T-cell (primary cell): ENCODE data around the gene IFI44L. TPM values are rescaled to one million over a fixed set of nuclear protein-coding genes. Genes with fewer than 3 reads are reported as not detected.

Source experiments
- ATAC-seq, 4 experiments: fragments of 200-7000 bp in 3 of 4; fragments of 150-1000 bp in 1 of 4; cut with Tn5 transposase; replicated peaks in 1 of 4; 1 replicate in 3 of 4; 2 replicates in 1 of 4; pipeline ENCODE4 v1.10.0; 2021; ENCODE audit warnings: moderate library complexity in 3 of 4, mild to moderate bottlenecking in 2 of 4, moderate number of reproducible peaks in 1 of 4
- CTCF ChIA-PET, 2 donors: fragments of 300-600 bp; sonication (Branson Sonifier 250); formaldehyde crosslinking; loops; one replicate each; lab custom pipeline; 2022; ENCODE audit warnings: antibody characterized with exemption in 2 of 2; lab: Charles Lee
- POLR2A ChIA-PET, 2 donors: fragments of 300-600 bp; sonication (Branson Sonifier 250); formaldehyde crosslinking; loops; one replicate each; lab custom pipeline; 2022; ENCODE audit warnings: antibody characterized with exemption in 2 of 2; lab: Charles Lee
- DNase-seq, 35 experiments: peaks; one replicate each; pipeline versions ENCODE4 v3.0.0 to v3.0.0-alpha.2; 2013 to 2023
- H3K27ac ChIP-seq: one replicate; pipeline ENCODE4 v1.5.1; 2013; ENCODE audit warnings: low read length
- H3K27me3 ChIP-seq, 2 experiments: replicated peaks in 1 of 2; 1 replicate in 1 of 2; 2 replicates in 1 of 2; pipeline versions ENCODE4 v1.6.1 to v1.7.0; 2013; ENCODE audit warnings: low read length in 1 of 2, mixed read lengths in 1 of 2; ENCODE audit not compliant: control insufficient read depth in 2 of 2, insufficient read depth in 2 of 2; ENCODE audit errors: extremely low read depth in 1 of 2
- H3K36me3 ChIP-seq, 2 donors: 1 replicate in 1 of 2; 2 replicates in 1 of 2; pipeline versions ENCODE4 v1.6.1 to v1.7.0; 2013; ENCODE audit warnings: low read length in 1 of 2; ENCODE audit not compliant: control insufficient read depth in 2 of 2, insufficient read depth in 1 of 2; ENCODE audit errors: extremely low read depth in 1 of 2
- H3K4me1 ChIP-seq, 2 experiments: 1 replicate in 1 of 2; 2 replicates in 1 of 2; pipeline versions ENCODE4 v1.6.1 to v1.7.0; 2013; ENCODE audit warnings: low read length in 2 of 2, mixed read lengths in 1 of 2; ENCODE audit not compliant: insufficient read depth in 2 of 2, control insufficient read depth in 1 of 2; ENCODE audit errors: extremely low read depth in 1 of 2
- H3K4me3 ChIP-seq, 2 donors: 1 replicate in 1 of 2; 2 replicates in 1 of 2; pipeline versions ENCODE4 v1.5.1 to v1.7.0; 2013; ENCODE audit warnings: mild to moderate bottlenecking in 2 of 2, low read length in 1 of 2, moderate library complexity in 1 of 2; ENCODE audit not compliant: control insufficient read depth in 1 of 2; ENCODE audit errors: extremely low read depth in 1 of 2
- H3K9me3 ChIP-seq: 2 replicates; pipeline ENCODE4 v1.7.0; 2013
- H3K27ac Mint-ChIP-seq, 2 donors: one replicate each; pipeline ENCODE4 v1.8.0; 2020 to 2021; ENCODE audit warnings: mild to moderate bottlenecking in 2 of 2, mixed read lengths in 2 of 2
- H3K27me3 Mint-ChIP-seq, 2 donors: one replicate each; pipeline ENCODE4 v1.8.0; 2021 to 2022; ENCODE audit warnings: mixed read lengths in 2 of 2
- H3K36me3 Mint-ChIP-seq: one replicate; pipeline ENCODE4 v1.8.0; 2021; ENCODE audit warnings: mixed read lengths
- H3K4me1 Mint-ChIP-seq, 3 donors: one replicate each; pipeline ENCODE4 v1.8.0; 2020 to 2022; ENCODE audit warnings: mixed read lengths in 3 of 3, mild to moderate bottlenecking in 1 of 3
- H3K4me3 Mint-ChIP-seq, 3 donors: one replicate each; pipeline ENCODE4 v1.8.0; 2020 to 2022; ENCODE audit warnings: mild to moderate bottlenecking in 3 of 3, mixed read lengths in 3 of 3, moderate library complexity in 3 of 3
- H3K9me3 Mint-ChIP-seq, 3 donors: one replicate each; pipeline ENCODE4 v1.8.0; 2020 to 2022; ENCODE audit warnings: mixed read lengths in 3 of 3
- WGBS: methylation state at CpG from one replicate; pipeline ENCODE4 v1.1.5; 2013; ENCODE audit warnings: missing lambda C conversion rate; ENCODE audit not compliant: insufficient coverage; 5-methylcytosine and 5-hydroxymethylcytosine counted together
- total RNA-seq, 35 experiments: library from RNA in 6 of 35; stranded (reverse) in 6 of 35; fragments of 120-200 nt in 1 of 35; gene quantifications; one replicate each; pipeline versions ENCODE4 v1.2.1 to v1.2.4 and lab custom pipeline; 2013 to 2026

The IFI44L gene
- total RNA-seq, result 10 to 100 TPM in 2 of 5 donors, 1 to 10 TPM in 3; 4.5 to 30.4 (median 6.6) TPM
- total RNA-seq (2013), result 14.8 TPM
- 4.0 to 1,474 (median 30.7) reads per million in 29 experiments for total RNA-seq (lab: John Stamatoyannopoulos, UW)

DNA sequence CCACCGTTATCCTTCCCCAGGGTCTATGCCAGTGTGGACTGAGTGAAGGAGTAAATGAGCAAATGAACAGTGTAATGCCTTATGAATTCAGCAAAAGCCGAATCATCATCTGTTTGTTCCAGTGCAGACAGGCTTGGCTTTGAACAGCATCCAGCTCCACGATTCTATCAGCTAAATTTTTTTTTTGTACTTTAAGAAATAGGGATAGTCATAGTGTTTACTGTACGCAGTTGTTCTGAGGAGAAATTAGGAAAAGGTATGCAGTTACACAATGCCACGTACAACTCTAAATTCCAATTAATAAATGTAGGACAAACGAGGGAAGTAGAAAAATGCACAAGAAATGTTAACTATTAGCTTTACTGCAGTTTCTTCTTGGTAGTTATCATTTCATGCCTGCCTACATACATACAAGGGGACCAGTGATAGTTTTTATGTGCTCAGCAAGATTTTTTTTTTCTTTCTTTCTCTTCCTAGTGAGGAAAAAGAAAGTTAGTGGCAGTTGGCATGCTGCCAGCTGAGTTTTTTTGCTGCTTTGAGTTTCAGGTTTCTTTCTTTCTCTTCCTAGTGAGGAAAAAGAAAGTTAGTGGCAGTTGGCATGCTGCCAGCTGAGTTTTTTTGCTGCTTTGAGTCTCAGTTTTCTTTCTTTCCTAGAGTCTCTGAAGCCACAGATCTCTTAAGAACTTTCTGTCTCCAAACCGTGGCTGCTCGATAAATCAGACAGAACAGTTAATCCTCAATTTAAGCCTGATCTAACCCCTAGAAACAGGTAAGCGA, at the start of gene IFI44L:
Gene IFI44L (plus strand): TSS at position 646 of the 777 bp plus-strand sequence. CDS start 7,468 bp downstream, outside the sequence.
- H3K27ac Mint-ChIP-seq, result peak within 1 kb of the TSS; percentile 88 to 93
- Histone ChIP-seq H3K27me3 (no peaks in the 10 kb centered on the region), H3K9me3 (no peaks in the 10 kb centered on the region), H3K36me3 (no peaks in the 10 kb centered on the region), H3K4me1 (peaks cover 20 to 31% of the 10 kb centered on the region in 2 experiments), H3K4me3 (peak within 1 kb of the TSS; percentile 10 to 47), H3K27ac (peak within 1 kb of the TSS; percentile 81)
- peak; percentile 25 to 60 (median 38) for ATAC-seq
- ChIA-PET POLR2A (interaction anchor here (0.5 to 1.4 kb wide), 6 partner anchors 14 to 32 kb away, joined by 3 to 6 read pairs (median 4); partner anchors contain the start of gene IFI44 (in 2 of the 2)), CTCF (interaction anchor here (0.6 to 2.8 kb wide), 18 partner anchors 11 to 981 kb away, joined by 3 to 25 read pairs (median 4); partner anchors contain the start of gene IFI44 (in 2 of the 2))
- no CpG with 5 or more reads among the region's 9 CpGs for WGBS
- H3K9me3 Mint-ChIP-seq, result no peaks in the 10 kb centered on the region
- no peaks in the 10 kb centered on the region for H3K27me3 Mint-ChIP-seq
- peak within 1 kb of the TSS; percentile 72 to 83 (median 81) for H3K4me3 Mint-ChIP-seq
- H3K4me1 Mint-ChIP-seq, result peaks cover 63 to 70% (median 63%) of the 10 kb centered on the region in 3 donors
- DNase-seq, result peak in 32 of 35 experiments; percentile 3 to 69 (median 35)
- H3K36me3 Mint-ChIP-seq, result peaks cover 16% of the 10 kb centered on the region

DNA sequence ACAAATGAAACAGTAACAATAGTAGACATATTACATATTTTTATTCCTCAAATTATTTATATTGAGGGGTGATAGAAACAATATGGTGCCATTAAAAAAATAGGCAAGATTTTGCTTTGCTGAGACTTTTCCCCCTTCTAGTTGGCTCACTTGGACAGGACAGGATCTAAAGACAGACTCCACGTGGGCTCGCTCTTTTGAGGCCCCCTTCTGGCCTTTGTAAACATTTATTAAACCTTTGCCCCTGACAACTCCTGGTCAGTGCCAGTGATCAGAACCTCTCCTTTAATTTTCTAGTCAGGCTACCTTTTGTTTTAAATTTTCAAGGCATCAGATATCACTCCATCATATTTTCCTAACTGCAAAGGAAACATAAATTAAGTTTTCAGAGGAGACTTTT, 49.7 kb upstream of the IFI44L start:
- H3K4me1 Mint-ChIP-seq, result no peaks in the 10 kb centered on the region
- no peaks in the 10 kb centered on the region for H3K36me3 Mint-ChIP-seq
- DNase-seq, result no peak
- ChIA-PET POLR2A (no interaction called here), CTCF (no interaction called here)
- no peaks in the 10 kb centered on the region for H3K4me1 ChIP-seq
- H3K27ac ChIP-seq, result no peak overlapping the region
- H3K4me3 Mint-ChIP-seq, result no peak overlapping the region
- H3K9me3 Mint-ChIP-seq, result peaks cover 0 to under 1% (median 0%) of the 10 kb centered on the region in 3 donors
- WGBS, result 60% methylated on average over 1 of the region's 2 CpGs
- H3K27me3 ChIP-seq, result no peaks in the 10 kb centered on the region
- no peak overlapping the region for H3K4me3 ChIP-seq
- no peak for ATAC-seq
- no peak overlapping the region for H3K27ac Mint-ChIP-seq
- H3K36me3 ChIP-seq, result no peaks in the 10 kb centered on the region
- no peaks in the 10 kb centered on the region for H3K27me3 Mint-ChIP-seq
- H3K9me3 ChIP-seq, result no peaks in the 10 kb centered on the region

DNA sequence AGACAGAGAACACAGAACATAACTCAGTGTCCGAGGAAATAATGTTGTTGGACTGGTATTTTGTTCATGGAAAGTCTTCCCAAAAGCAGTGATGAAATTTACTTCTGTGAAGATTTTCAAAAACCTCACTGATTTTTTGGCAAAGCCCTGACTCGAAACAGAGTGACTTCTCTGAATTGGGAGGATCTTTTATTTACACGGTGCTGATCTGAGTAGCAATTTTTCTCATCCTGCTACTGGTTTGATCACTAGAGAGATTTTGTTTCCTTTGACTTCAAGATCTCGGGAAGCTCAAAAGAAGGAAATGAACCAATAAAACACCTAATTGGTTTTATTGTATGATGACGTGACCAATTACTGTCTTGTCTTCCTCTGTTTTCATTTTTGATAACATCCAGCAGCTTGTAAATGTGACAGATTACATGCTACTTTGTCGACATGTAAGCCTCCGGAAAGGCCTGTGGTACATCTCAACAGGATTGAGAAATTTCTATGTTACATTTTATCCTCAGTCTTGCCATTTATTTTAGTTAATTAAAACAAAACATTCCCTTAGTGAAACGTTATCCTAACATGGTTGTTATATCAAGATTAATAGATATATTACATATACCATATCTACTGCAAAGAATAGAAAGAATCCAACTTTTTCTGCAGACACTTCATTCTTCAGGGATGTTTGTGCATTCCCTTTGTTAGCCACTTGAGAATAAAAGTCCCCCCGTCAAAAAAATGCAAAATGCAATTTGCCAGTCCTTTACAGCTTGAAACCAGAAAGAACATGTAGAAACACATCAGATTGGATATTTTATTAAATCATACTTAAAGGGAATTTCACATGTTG, 42.8 kb upstream of the IFI44L start:
- no peaks in the 10 kb centered on the region for H3K27me3 ChIP-seq
- H3K27me3 Mint-ChIP-seq, result no peaks in the 10 kb centered on the region
- H3K4me1 ChIP-seq, result no peaks in the 10 kb centered on the region
- ChIA-PET CTCF (no interaction called here), POLR2A (no interaction called here)
- H3K36me3 ChIP-seq, result no peaks in the 10 kb centered on the region
- no peak overlapping the region for H3K4me3 ChIP-seq
- DNase-seq (no peak), ATAC-seq (no peak)
- no peak overlapping the region for H3K27ac Mint-ChIP-seq
- no peaks in the 10 kb centered on the region for H3K4me1 Mint-ChIP-seq
- WGBS, result 100% methylated on average over 1 of the region's 9 CpGs
- H3K9me3 ChIP-seq, result no peaks in the 10 kb centered on the region
- no peak overlapping the region for H3K4me3 Mint-ChIP-seq
- H3K9me3 Mint-ChIP-seq, result no peaks in the 10 kb centered on the region
- H3K27ac ChIP-seq, result no peak overlapping the region
- no peaks in the 10 kb centered on the region for H3K36me3 Mint-ChIP-seq

DNA sequence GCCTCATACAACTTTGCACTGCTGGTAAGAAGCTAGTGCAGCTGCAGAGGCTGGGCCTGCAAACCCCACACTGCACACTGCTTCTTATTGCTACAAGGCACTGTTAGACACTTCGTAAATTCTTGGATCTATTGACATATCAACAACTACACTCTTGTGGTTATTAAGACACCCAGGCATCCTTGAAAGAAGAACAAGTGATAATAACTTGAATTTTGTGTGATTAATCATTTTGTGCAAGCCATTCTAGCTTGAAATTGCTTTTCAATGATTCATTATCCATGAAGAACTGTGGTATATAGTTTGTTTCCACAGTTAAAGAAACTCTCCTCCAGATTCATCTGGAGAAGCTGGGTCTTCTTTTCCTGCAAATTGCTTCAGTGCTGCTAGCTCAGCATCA, 33.7 kb upstream of the IFI44L start:
- Histone ChIP-seq H3K27me3 (no peaks in the 10 kb centered on the region), H3K4me3 (no peak overlapping the region), H3K4me1 (no peaks in the 10 kb centered on the region), H3K27ac (no peak overlapping the region), H3K9me3 (no peaks in the 10 kb centered on the region), H3K36me3 (no peaks in the 10 kb centered on the region)
- Mint-ChIP-seq H3K36me3 (no peaks in the 10 kb centered on the region), H3K4me1 (no peaks in the 10 kb centered on the region), H3K27me3 (peaks cover 0 to 7% of the 10 kb centered on the region in 2 donors), H3K9me3 (no peaks in the 10 kb centered on the region), H3K4me3 (no peak overlapping the region), H3K27ac (no peak overlapping the region)
- ChIA-PET CTCF (interaction anchor here in 1 of 2 donors (1.6 kb wide), 1 partner anchor 19 kb away, joined by 3 read pairs; no protein-coding TSS in a partner anchor), POLR2A (no interaction called here)
- no CpG with 5 or more reads among the region's 1 CpG for WGBS
- ATAC-seq, result no peak
- DNase-seq, result no peak

DNA sequence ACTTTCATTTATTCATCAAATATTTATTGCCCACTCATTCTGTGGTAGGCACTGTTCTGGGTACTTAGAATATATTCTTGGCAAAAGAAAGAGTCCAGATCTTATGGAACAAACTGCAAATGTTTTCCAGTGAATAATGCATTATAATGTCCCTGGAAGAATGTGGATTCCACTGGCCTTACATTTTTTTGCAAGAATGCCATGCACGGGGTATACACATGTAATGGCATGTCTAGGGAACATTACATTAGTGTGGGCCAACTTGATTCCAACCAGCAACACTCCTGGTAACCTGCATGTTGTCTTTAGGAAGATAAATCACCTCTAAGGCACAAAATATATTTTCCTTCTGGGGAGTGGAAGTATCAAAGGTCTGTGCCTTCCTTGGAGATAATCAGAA, 33.0 kb upstream of the IFI44L start:
- ATAC-seq (no peak), DNase-seq (no peak)
- ChIA-PET POLR2A (no interaction called here), CTCF (no interaction called here)
- H3K4me1 Mint-ChIP-seq, result no peaks in the 10 kb centered on the region
- H3K4me3 Mint-ChIP-seq, result no peak overlapping the region
- no peaks in the 10 kb centered on the region for H3K27me3 ChIP-seq
- WGBS, result no CpG with 5 or more reads among the region's 1 CpG
- no peak overlapping the region for H3K27ac Mint-ChIP-seq
- H3K4me3 ChIP-seq, result no peak overlapping the region
- no peaks in the 10 kb centered on the region for H3K9me3 Mint-ChIP-seq
- H3K4me1 ChIP-seq, result no peaks in the 10 kb centered on the region
- no peaks in the 10 kb centered on the region for H3K9me3 ChIP-seq
- H3K36me3 Mint-ChIP-seq, result no peaks in the 10 kb centered on the region
- peaks cover 0 to 10% of the 10 kb centered on the region in 2 donors for H3K27me3 Mint-ChIP-seq
- no peaks in the 10 kb centered on the region for H3K36me3 ChIP-seq
- no peak overlapping the region for H3K27ac ChIP-seq

DNA sequence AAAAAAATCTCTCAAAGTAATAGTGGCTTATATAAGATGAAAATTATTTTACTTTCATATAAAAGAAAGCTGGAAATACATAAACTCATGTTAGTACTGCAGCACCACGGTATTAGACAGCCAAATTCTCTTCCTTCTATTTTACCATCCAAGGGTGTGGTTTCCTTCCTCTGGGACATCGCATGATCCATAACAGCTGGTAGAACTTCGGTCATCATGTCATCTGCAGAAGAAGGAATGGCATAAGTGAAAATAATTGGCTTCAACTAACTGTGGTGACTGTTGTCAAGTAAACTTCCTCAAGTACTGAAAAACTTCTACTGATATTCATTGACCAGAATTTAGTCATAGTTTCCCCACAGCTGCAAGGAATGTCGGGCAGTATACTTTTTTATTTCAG, 28.3 kb upstream of the IFI44L start:
- POLR2A ChIA-PET, result no interaction called here
- WGBS, result 20% methylated on average over 1 of the region's 4 CpGs

More for the DNA sequence above, 28.3 kb upstream of the IFI44L start:
- Histone ChIP-seq H3K4me1 (no peaks in the 10 kb centered on the region), H3K9me3 (no peaks in the 10 kb centered on the region), H3K27me3 (no peaks in the 10 kb centered on the region), H3K27ac (no peak overlapping the region), H3K36me3 (no peaks in the 10 kb centered on the region), H3K4me3 (no peak overlapping the region)
- H3K4me1 Mint-ChIP-seq, result no peaks in the 10 kb centered on the region
- DNase-seq (no peak), ATAC-seq (no peak)
- H3K27me3 Mint-ChIP-seq, result peaks cover 0 to 16% of the 10 kb centered on the region in 2 donors
- H3K4me3 Mint-ChIP-seq, result no peak overlapping the region
- CTCF ChIA-PET, result interaction anchor here in 1 of 2 donors (0.6 kb wide), 1 partner anchor 1509 kb away, joined by 5 read pairs; no protein-coding TSS in a partner anchor
- peaks cover 0 to 6% (median 3%) of the 10 kb centered on the region in 3 donors for H3K9me3 Mint-ChIP-seq
- H3K27ac Mint-ChIP-seq, result no peak overlapping the region
- H3K36me3 Mint-ChIP-seq, result no peaks in the 10 kb centered on the region
